ENCODE results near the gene TSC22D4.
"Not testable (repeated sequence)": the region's sequence is repeated elsewhere in the genome, so short reads cannot be mapped to it uniquely, and the experiment has no call there.

TSC22D4 gene

GRCh38 chr7:100465299-100465698 is 13.7 kb downstream of the TSC22D4 start:
- no peak overlapping the region for H3K27ac ChIP-seq (ENCODE audit: low read depth in 2 of 2, low read length in 2 of 2)
- H3K9me3 ChIP-seq (ENCODE audit: control insufficient read depth in 2 of 2, low read length in 2 of 2), result no peaks in the 10 kb centered on the region
- no peak overlapping the region for H3K4me3 ChIP-seq (ENCODE audit: low read length in 2 of 2)
- peaks cover 3% of the 10 kb centered on the region in 2 donors for H3K4me1 ChIP-seq (ENCODE audit: control insufficient read depth in 2 of 2, insufficient read depth in 2 of 2, low read length in 2 of 2)
- no peaks in the 10 kb centered on the region for H3K27me3 ChIP-seq (ENCODE audit: control insufficient read depth in 2 of 2, insufficient read depth in 2 of 2, low read length in 2 of 2)
- H3K9ac ChIP-seq (ENCODE audit: low read depth in 1 of 2, low read length in 2 of 2), result no peak overlapping the region
- H3K36me3 ChIP-seq (ENCODE audit: control insufficient read depth in 2 of 2, insufficient read depth in 2 of 2, low read length in 2 of 2), result peaks cover 0 to 13% of the 10 kb centered on the region in 2 donors

- peaks cover 3% of the 10 kb centered on the region in 2 donors for H3K4me1 ChIP-seq (ENCODE audit: control insufficient read depth in 2 of 2, insufficient read depth in 2 of 2, low read length in 2 of 2)
- H3K4me3 ChIP-seq (ENCODE audit: low read length in 2 of 2), result no peak overlapping the region
- no peak overlapping the region for H3K9ac ChIP-seq (ENCODE audit: low read depth in 1 of 2, low read length in 2 of 2)
- no peaks in the 10 kb centered on the region for H3K27me3 ChIP-seq (ENCODE audit: control insufficient read depth in 2 of 2, insufficient read depth in 2 of 2, low read length in 2 of 2)
- H3K27ac ChIP-seq (ENCODE audit: low read depth in 2 of 2, low read length in 2 of 2), result no peak overlapping the region
- peaks cover 0 to 13% of the 10 kb centered on the region in 2 donors for H3K36me3 ChIP-seq (ENCODE audit: control insufficient read depth in 2 of 2, insufficient read depth in 2 of 2, low read length in 2 of 2)
- H3K9me3 ChIP-seq (ENCODE audit: control insufficient read depth in 2 of 2, low read length in 2 of 2), result no peaks in the 10 kb centered on the region
These were observed 14.2 kb downstream of the TSC22D4 start for GRCh38 chr7:100464791-100465190.

GRCh38 chr7:100464210-100464660 is 14.8 kb downstream of the TSC22D4 start, which contains the start of gene SPACDR:
SPACDR (minus strand) TSS chr7:100464260; CDS start chr7:100464025, 235 bp downstream.
- Histone ChIP-seq H3K9ac (ENCODE audit: low read depth in 1 of 2, low read length in 2 of 2) (no peak within 1 kb of the TSS), H3K4me1 (ENCODE audit: control insufficient read depth in 2 of 2, insufficient read depth in 2 of 2, low read length in 2 of 2) (peaks cover 0 to under 1% of the 10 kb centered on the region in 2 donors), H3K27ac (ENCODE audit: low read depth in 2 of 2, low read length in 2 of 2) (no peak within 1 kb of the TSS), H3K4me3 (ENCODE audit: low read length in 2 of 2) (no peak within 1 kb of the TSS), H3K36me3 (ENCODE audit: control insufficient read depth in 2 of 2, insufficient read depth in 2 of 2, low read length in 2 of 2) (peaks cover 0 to 16% of the 10 kb centered on the region in 2 donors), H3K9me3 (ENCODE audit: control insufficient read depth in 2 of 2, low read length in 2 of 2) (no peaks in the 10 kb centered on the region), H3K27me3 (ENCODE audit: control insufficient read depth in 2 of 2, insufficient read depth in 2 of 2, low read length in 2 of 2) (no peaks in the 10 kb centered on the region)

- Histone ChIP-seq H3K27me3 (ENCODE audit: control insufficient read depth in 2 of 2, insufficient read depth in 2 of 2, low read length in 2 of 2) (no peaks in the 10 kb centered on the region), H3K27ac (ENCODE audit: low read depth in 2 of 2, low read length in 2 of 2) (no peak overlapping the region), H3K4me3 (ENCODE audit: low read length in 2 of 2) (no peak overlapping the region), H3K9me3 (ENCODE audit: control insufficient read depth in 2 of 2, low read length in 2 of 2) (no peaks in the 10 kb centered on the region), H3K4me1 (ENCODE audit: control insufficient read depth in 2 of 2, insufficient read depth in 2 of 2, low read length in 2 of 2) (no peaks in the 10 kb centered on the region), H3K9ac (ENCODE audit: low read depth in 1 of 2, low read length in 2 of 2) (no peak overlapping the region), H3K36me3 (ENCODE audit: control insufficient read depth in 2 of 2, insufficient read depth in 2 of 2, low read length in 2 of 2) (peaks cover 0 to 3% of the 10 kb centered on the region in 2 donors)
These were observed 22.0 kb downstream of the TSC22D4 start for GRCh38 chr7:100457033-100457432.

GRCh38 chr7:100456562-100456961 is 22.5 kb downstream of the TSC22D4 start:
- no peaks in the 10 kb centered on the region for H3K9me3 ChIP-seq (ENCODE audit: control insufficient read depth in 2 of 2, low read length in 2 of 2)
- H3K9ac ChIP-seq (ENCODE audit: low read depth in 1 of 2, low read length in 2 of 2), result no peak overlapping the region
- no peaks in the 10 kb centered on the region for H3K4me1 ChIP-seq (ENCODE audit: control insufficient read depth in 2 of 2, insufficient read depth in 2 of 2, low read length in 2 of 2)
- H3K27ac ChIP-seq (ENCODE audit: low read depth in 2 of 2, low read length in 2 of 2), result no peak overlapping the region
- H3K36me3 ChIP-seq (ENCODE audit: control insufficient read depth in 2 of 2, insufficient read depth in 2 of 2, low read length in 2 of 2), result peaks cover 0 to 3% of the 10 kb centered on the region in 2 donors
- H3K27me3 ChIP-seq (ENCODE audit: control insufficient read depth in 2 of 2, insufficient read depth in 2 of 2, low read length in 2 of 2), result no peaks in the 10 kb centered on the region
- H3K4me3 ChIP-seq (ENCODE audit: low read length in 2 of 2), result no peak overlapping the region

GRCh38 chr7:100455206-100455605 is 23.8 kb downstream of the TSC22D4 start:
- Histone ChIP-seq H3K27ac (ENCODE audit: low read depth in 2 of 2, low read length in 2 of 2) (no peak overlapping the region), H3K4me3 (ENCODE audit: low read length in 2 of 2) (no peak overlapping the region)

GRCh38 chr7:100453854-100454253 is 25.2 kb downstream of the TSC22D4 start:
- H3K27ac ChIP-seq (ENCODE audit: low read depth in 2 of 2, low read length in 2 of 2); H3K4me3 ChIP-seq (ENCODE audit: low read length in 2 of 2); H3K9me3 ChIP-seq (ENCODE audit: control insufficient read depth in 2 of 2, low read length in 2 of 2); H3K9ac ChIP-seq (ENCODE audit: low read depth in 1 of 2, low read length in 2 of 2); H3K4me1 ChIP-seq (ENCODE audit: control insufficient read depth in 2 of 2, insufficient read depth in 2 of 2, low read length in 2 of 2); H3K36me3 ChIP-seq (ENCODE audit: control insufficient read depth in 2 of 2, insufficient read depth in 2 of 2, low read length in 2 of 2); H3K27me3 ChIP-seq (ENCODE audit: control insufficient read depth in 2 of 2, insufficient read depth in 2 of 2, low read length in 2 of 2): not testable (repeated sequence)

More at GRCh38 chr7:100455206-100455605, 23.8 kb downstream of the TSC22D4 start:
- Histone ChIP-seq H3K36me3 (ENCODE audit: control insufficient read depth in 2 of 2, insufficient read depth in 2 of 2, low read length in 2 of 2) (peaks cover 0 to 3% of the 10 kb centered on the region in 2 donors), H3K27me3 (ENCODE audit: control insufficient read depth in 2 of 2, insufficient read depth in 2 of 2, low read length in 2 of 2) (no peaks in the 10 kb centered on the region), H3K9me3 (ENCODE audit: control insufficient read depth in 2 of 2, low read length in 2 of 2) (no peaks in the 10 kb centered on the region), H3K4me1 (ENCODE audit: control insufficient read depth in 2 of 2, insufficient read depth in 2 of 2, low read length in 2 of 2) (peaks cover 3 to 4% of the 10 kb centered on the region in 2 donors), H3K9ac (ENCODE audit: low read depth in 1 of 2, low read length in 2 of 2) (no peak overlapping the region)

GRCh38 chr7:100452513-100452912 is 26.5 kb downstream of the TSC22D4 start:
- Histone ChIP-seq H3K9me3 (ENCODE audit: control insufficient read depth in 2 of 2, low read length in 2 of 2) (no peaks in the 10 kb centered on the region), H3K4me3 (ENCODE audit: low read length in 2 of 2) (no peak overlapping the region), H3K27ac (ENCODE audit: low read depth in 2 of 2, low read length in 2 of 2) (no peak overlapping the region), H3K36me3 (ENCODE audit: control insufficient read depth in 2 of 2, insufficient read depth in 2 of 2, low read length in 2 of 2) (no peaks in the 10 kb centered on the region), H3K9ac (ENCODE audit: low read depth in 1 of 2, low read length in 2 of 2) (no peak overlapping the region), H3K27me3 (ENCODE audit: control insufficient read depth in 2 of 2, insufficient read depth in 2 of 2, low read length in 2 of 2) (no peaks in the 10 kb centered on the region), H3K4me1 (ENCODE audit: control insufficient read depth in 2 of 2, insufficient read depth in 2 of 2, low read length in 2 of 2) (peaks cover 5% of the 10 kb centered on the region in 2 donors)

- H3K9ac ChIP-seq (ENCODE audit: low read depth in 1 of 2, low read length in 2 of 2), result no peak overlapping the region
- H3K36me3 ChIP-seq (ENCODE audit: control insufficient read depth in 2 of 2, insufficient read depth in 2 of 2, low read length in 2 of 2), result no peaks in the 10 kb centered on the region
- no peaks in the 10 kb centered on the region for H3K9me3 ChIP-seq (ENCODE audit: control insufficient read depth in 2 of 2, low read length in 2 of 2)
- H3K27ac ChIP-seq (ENCODE audit: low read depth in 2 of 2, low read length in 2 of 2), result no peak overlapping the region
- no peak overlapping the region for H3K4me3 ChIP-seq (ENCODE audit: low read length in 2 of 2)
- H3K4me1 ChIP-seq (ENCODE audit: control insufficient read depth in 2 of 2, insufficient read depth in 2 of 2, low read length in 2 of 2), result peaks cover 9 to 11% of the 10 kb centered on the region in 2 donors
- H3K27me3 ChIP-seq (ENCODE audit: control insufficient read depth in 2 of 2, insufficient read depth in 2 of 2, low read length in 2 of 2), result no peaks in the 10 kb centered on the region
These were observed 29.7 kb downstream of the TSC22D4 start for GRCh38 chr7:100449190-100449795.

GRCh38 chr7:100447363-100447762 is 31.7 kb downstream of the TSC22D4 start:
- peaks cover 11% of the 10 kb centered on the region in 2 donors for H3K4me1 ChIP-seq (ENCODE audit: control insufficient read depth in 2 of 2, insufficient read depth in 2 of 2, low read length in 2 of 2)
- H3K9ac ChIP-seq (ENCODE audit: low read depth in 1 of 2, low read length in 2 of 2); H3K4me3 ChIP-seq (ENCODE audit: low read length in 2 of 2); H3K27ac ChIP-seq (ENCODE audit: low read depth in 2 of 2, low read length in 2 of 2); H3K27me3 ChIP-seq (ENCODE audit: control insufficient read depth in 2 of 2, insufficient read depth in 2 of 2, low read length in 2 of 2); H3K9me3 ChIP-seq (ENCODE audit: control insufficient read depth in 2 of 2, low read length in 2 of 2); H3K36me3 ChIP-seq (ENCODE audit: control insufficient read depth in 2 of 2, insufficient read depth in 2 of 2, low read length in 2 of 2): not testable (repeated sequence)

All from mucosa of rectum (tissue), 2 donors.